Activated gamma-delta T cell (primary cell): ENCODE results near the gene SOX21.

Source experiments
- DNase-seq: peaks from one replicate; lab custom pipeline; 2025; lab: John Stamatoyannopoulos, UW

SOX21 gene

DNA sequence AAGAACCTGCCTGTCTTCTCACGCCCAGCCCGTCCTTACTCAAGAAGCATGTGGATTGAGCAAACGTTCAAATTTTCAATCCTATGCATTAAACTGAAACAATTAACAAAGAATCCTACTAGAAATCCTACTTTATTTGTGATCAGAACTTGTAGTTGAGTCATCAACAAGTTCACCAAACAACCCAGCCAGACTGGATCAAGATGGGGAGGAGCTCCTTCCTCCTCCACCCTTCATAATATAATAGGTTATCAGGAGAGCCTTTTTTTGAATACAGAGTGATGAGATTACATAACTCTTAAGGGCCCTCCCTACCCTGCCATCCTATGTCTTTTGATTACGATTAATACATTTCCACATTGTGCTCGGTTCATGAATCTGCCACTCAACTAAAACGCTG is 32.7 kb downstream of the SOX21 start:
- DNase-seq = no peak

DNA sequence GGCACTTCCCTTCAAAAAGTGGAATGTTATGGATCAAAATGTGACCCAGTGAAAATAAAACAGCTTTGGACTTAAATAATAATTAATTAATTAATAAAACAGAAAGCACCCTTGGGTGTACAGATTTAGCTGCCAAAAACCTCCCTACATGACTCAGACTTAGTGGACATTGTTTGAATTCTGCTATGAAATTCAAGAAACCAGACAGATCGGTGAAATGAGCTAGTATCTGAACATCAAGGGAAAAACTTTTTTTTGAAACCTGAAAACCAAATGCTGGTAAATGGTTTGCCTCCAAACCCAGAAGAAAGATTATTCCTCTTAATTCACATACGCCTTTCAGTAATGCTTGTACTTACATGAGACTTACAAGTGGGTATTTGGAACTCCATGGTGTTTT is 33.5 kb downstream of the SOX21 start:
- no peak for DNase-seq

DNA sequence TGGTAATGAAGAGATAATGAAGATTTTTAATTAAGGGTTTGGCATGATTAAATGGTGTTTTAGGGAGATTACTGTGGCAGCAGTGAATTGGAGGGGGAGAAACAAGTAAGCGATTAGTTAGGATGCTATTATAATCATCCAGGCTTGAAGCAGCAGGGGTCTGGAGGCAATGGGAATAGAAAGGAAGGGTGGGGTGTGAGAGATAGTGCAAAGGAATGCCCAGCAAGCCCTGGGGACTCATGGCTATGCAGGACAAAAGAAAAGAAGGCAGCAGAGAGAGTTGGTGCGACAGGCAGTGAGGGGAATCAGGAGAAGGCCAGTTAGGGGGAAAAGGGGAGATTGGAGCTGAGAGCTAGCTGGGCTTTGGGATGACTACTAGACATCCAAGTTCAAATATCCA is 34.5 kb downstream of the SOX21 start:
- no peak for DNase-seq

DNA sequence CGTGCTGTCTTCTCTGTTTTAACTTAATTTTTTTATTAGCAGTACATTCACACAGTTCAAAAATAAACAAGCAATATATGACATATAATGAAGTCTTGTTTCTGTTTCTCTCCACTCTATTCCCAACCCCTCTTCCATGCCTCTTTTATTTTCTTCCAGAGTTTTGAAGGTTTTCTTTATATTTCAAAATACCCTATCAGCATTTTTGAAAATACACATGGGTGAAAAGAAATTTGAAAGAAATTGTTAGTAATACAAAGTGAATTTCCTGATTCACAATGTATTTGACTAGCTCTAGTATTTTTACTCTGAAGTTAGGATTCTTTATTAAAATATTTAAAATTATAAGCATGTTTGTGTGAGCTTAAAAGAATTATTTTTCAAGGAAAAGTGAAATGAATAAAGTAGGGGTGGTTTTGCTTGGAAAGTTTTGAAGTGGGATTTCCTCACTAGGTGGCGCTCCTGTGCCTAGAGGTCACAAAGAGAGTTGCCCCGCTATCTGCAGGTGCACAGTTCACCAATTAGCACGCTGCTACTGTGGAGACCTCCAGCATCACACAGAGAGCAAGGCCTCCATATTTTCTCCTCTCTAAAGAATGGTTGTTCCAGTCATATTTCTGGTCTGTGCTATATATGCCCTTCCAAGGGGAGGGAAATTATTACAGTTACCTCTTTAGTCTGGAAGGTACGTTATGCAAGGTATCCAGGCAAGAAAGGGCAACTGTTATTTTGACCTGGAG is 37.6 kb downstream of the SOX21 start:
- DNase-seq = no peak

DNA sequence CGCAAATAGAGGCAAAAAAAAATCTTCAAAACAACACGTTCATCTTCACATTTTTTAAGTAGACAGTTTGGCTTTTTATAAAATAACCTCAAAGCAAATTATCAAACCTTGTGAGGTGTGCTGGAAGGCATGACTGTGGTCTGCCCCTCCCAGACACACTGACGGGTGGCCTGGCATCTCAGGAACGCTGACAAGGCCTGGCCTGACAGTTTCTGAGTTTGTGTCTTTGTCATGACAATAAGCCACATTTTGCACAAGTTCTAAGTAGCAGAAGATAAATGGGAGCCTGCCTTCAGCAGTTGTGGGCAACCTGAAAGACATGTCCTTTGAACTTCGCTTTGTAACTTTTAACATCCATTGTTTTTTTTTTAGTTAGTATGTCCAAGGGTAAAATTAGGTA is 38.5 kb downstream of the SOX21 start:
- no peak for DNase-seq

DNA sequence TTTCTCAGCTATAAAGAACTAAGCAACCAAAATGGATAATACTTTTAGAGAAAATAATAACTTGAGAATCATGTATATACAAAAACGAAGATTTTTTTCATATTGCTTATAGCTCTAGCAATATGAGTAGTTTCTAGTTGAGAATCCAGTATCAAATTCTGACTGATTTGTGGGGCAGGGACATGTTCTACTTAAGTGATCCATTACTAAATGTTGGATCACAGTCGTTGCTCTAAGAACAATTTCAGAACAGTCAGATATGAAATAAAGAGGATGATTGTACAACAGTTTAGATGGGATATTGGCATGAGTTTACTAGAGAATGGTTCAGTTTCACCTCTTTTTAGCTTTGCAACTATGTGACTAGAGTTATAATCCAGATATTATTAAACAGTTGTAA is 39.9 kb downstream of the SOX21 start:
- no peak for DNase-seq

DNA sequence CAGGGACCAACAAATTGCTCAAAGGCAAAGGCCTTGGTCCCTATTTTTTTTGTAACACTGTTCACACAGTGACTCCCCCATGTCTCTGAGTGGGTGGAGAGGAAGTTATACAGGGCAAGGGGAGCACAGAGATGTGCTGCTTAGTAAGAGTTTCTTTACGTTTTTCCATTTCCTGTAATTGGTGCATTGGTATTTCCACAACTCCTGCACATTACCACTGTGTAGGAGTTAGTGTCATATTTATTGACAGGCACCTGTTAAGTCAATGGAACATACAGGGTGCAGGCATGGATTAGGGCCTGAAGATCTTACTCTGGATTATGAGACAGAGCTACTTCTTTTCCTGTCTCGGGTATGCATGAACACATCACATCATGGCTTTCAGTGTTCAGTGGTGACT is 45.2 kb downstream of the SOX21 start:
- DNase-seq = no peak

DNA sequence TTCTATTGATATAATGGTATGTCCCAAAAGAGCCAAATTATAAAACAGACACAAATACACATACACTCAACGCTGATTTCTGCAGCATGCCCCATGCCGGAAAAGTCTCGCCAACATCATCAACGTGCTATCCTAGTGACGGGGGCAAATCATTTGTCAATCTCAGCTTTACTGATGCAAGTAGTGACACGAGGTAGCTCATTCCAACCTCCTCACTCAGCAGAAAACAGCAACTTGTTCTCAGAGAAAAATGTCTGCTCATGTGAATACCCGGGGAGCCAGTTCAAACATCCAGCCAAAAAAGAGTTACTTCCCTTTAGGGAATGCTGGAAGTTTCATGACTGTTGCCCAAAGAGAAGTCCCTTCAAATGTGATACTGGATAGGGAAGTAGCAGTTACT is 46.3 kb downstream of the SOX21 start:
- DNase-seq = no peak

DNA sequence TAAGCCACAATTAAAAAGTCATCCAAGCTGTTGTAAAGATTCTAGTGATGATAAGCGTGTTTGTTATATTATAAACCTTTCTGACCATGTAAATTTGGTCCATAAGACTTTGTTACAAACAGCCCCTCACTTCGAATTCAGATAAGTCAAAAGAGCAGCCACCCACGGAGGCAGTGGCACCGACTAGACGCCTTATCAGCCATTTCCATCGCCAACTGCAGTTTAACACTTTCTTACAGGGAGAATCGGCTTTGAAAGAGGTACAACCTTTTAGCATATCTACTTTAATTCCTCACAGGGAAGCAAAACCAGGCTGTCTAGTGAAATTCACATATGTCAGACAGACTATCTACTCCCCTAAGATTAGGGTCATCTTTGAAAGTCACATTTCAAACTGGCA is 47.5 kb downstream of the SOX21 start:
- DNase-seq = no peak

DNA sequence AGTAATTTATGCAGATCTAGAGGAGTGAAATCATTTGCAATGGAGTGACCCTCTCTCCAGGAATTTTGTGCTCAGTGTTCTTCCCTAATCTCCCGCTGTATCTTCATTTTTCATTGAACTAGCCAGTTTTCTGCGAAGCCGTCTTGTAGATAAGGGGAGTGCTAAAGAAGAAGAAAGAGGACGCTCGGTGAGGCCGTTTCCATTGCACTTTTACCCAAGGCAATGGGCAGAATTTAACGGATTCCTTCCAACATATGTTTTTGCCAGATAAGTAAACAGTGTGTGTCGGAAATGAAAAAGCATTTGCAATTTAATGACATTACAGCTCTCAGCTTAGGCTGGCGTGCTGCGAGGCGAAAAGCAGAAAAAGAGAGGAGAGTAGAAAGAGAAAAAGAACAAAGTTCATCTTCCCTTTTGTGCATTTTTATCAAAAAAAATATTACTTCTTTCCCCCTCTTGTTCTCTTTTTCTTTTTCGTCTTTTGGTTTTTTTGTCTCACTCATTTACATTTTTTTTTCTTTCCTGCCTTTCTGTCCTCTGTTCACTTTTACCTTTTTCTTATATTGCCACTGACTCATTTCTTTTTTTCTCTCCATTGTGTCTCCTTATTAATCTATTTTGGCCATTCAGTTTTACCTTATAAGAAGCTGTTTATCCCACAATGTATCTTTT is 49.9 kb downstream of the SOX21 start:
- DNase-seq = no peak

DNA sequence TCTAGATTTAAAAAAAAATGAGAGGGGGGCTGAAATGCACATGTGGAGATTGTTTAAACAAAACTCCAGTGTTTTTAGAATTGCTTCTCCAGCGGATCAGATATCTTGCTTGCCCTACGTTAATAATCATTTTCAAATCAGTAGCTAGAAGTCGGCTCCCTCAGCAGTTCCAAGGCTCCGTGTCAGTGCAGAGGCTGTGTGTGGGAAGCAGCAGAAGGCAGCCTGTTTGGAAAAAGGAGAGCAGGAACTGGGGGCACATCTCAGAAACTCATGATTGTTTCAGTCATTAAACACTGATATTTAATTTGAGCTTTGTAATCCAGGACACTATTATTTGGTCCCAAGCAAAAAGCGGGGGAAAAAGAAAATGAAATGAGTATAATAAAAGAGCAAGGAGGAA is 50.9 kb downstream of the SOX21 start:
- DNase-seq = no peak

DNA sequence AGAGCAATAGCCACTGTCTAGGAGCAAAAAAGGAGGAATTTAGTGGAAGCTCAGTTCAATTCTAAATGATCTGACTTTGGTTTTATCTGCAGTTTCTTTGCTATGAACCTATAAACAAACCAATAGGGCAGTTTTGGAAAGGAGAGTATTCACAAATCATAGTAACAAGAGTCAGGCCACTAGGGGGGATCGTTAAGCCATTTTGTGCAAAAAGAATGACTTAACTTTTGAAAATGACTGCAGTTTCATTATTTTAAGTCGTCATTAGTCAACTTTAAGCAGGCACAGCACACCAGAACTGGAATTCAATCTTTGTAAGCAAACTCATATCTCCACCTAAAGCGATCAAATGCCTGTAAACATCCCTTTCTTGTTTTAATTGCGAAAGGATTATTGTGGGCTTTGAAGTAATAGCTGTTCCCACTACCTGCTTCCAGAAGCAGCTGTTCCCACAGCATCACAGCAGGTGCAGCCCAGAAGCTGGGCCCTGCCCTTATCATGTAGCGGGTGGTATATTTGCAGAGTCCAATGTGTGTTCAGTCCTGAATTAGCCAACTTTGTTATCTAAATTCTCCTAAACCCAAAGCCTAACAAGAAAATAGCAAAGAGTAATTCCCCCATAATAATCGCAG is 51.5 kb downstream of the SOX21 start:
- DNase-seq = no peak
